HepG2 (cell line): Measurements from ENCODE around the gene NTM.

Experiments used
- CENPT ChIP-seq: sonication (generic); formaldehyde crosslinking; IDR thresholded peaks from 2 replicates; pipeline ENCODE4 v1.8.0; 2022; ENCODE audit warnings: low read depth, mild to moderate bottlenecking, moderate library complexity, missing genetic modification reagents
- GATAD2A ChIP-seq: IDR thresholded peaks from 2 replicates; pipeline ENCODE4 v1.6.1; 2016
- ZBTB40 ChIP-seq, 2 experiments: fragments of 450-650 bp in 1 of 2; sonication (generic) in 1 of 2; formaldehyde crosslinking in 1 of 2; IDR thresholded peaks; 2 replicates each; pipeline versions ENCODE4 v1.6.1 to v1.8.0; 2016 to 2022; ENCODE audit warnings: antibody characterized with exemption in 1 of 2, mild to moderate bottlenecking in 1 of 2, missing genetic modification reagents in 1 of 2
- ZNF431 ChIP-seq: sonication (generic); formaldehyde crosslinking; IDR thresholded peaks from 2 replicates; pipeline ENCODE4 v1.9.0; 2022; ENCODE audit warnings: missing genetic modification reagents, low read depth, mild to moderate bottlenecking, borderline replicate concordance
- TF ChIP-seq, protein P1 (sequence below): sonication (generic); formaldehyde crosslinking; IDR thresholded peaks from 2 replicates; pipeline ENCODE4 v1.5.0; 2020; ENCODE audit warnings: mild to moderate bottlenecking, missing genetic modification reagents, moderate library complexity
- TF ChIP-seq, protein P2 (sequence below): sonication (generic); formaldehyde crosslinking; IDR thresholded peaks from 2 replicates; pipeline ENCODE4 v1.4.0; 2020; ENCODE audit warnings: missing genetic modification reagents

GRCh38 chr11:132140056-132140455 is 769.6 kb downstream of the NTM start:
- TF ChIP-seq, protein P1, sequence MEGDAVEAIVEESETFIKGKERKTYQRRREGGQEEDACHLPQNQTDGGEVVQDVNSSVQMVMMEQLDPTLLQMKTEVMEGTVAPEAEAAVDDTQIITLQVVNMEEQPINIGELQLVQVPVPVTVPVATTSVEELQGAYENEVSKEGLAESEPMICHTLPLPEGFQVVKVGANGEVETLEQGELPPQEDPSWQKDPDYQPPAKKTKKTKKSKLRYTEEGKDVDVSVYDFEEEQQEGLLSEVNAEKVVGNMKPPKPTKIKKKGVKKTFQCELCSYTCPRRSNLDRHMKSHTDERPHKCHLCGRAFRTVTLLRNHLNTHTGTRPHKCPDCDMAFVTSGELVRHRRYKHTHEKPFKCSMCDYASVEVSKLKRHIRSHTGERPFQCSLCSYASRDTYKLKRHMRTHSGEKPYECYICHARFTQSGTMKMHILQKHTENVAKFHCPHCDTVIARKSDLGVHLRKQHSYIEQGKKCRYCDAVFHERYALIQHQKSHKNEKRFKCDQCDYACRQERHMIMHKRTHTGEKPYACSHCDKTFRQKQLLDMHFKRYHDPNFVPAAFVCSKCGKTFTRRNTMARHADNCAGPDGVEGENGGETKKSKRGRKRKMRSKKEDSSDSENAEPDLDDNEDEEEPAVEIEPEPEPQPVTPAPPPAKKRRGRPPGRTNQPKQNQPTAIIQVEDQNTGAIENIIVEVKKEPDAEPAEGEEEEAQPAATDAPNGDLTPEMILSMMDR: no peak
- no peak for TF ChIP-seq GATAD2A
- no peak for TF ChIP-seq CENPT (CRISPR knock-in tag)
- TF ChIP-seq ZNF431 (CRISPR knock-in tag): no peak
- no peak for TF ChIP-seq ZBTB40 (IDR thresholded peaks at IDR 0.05)
- TF ChIP-seq ZBTB40 (CRISPR knock-in tag; IDR thresholded peaks at IDR 0.05): no peak
- TF ChIP-seq, protein P2, sequence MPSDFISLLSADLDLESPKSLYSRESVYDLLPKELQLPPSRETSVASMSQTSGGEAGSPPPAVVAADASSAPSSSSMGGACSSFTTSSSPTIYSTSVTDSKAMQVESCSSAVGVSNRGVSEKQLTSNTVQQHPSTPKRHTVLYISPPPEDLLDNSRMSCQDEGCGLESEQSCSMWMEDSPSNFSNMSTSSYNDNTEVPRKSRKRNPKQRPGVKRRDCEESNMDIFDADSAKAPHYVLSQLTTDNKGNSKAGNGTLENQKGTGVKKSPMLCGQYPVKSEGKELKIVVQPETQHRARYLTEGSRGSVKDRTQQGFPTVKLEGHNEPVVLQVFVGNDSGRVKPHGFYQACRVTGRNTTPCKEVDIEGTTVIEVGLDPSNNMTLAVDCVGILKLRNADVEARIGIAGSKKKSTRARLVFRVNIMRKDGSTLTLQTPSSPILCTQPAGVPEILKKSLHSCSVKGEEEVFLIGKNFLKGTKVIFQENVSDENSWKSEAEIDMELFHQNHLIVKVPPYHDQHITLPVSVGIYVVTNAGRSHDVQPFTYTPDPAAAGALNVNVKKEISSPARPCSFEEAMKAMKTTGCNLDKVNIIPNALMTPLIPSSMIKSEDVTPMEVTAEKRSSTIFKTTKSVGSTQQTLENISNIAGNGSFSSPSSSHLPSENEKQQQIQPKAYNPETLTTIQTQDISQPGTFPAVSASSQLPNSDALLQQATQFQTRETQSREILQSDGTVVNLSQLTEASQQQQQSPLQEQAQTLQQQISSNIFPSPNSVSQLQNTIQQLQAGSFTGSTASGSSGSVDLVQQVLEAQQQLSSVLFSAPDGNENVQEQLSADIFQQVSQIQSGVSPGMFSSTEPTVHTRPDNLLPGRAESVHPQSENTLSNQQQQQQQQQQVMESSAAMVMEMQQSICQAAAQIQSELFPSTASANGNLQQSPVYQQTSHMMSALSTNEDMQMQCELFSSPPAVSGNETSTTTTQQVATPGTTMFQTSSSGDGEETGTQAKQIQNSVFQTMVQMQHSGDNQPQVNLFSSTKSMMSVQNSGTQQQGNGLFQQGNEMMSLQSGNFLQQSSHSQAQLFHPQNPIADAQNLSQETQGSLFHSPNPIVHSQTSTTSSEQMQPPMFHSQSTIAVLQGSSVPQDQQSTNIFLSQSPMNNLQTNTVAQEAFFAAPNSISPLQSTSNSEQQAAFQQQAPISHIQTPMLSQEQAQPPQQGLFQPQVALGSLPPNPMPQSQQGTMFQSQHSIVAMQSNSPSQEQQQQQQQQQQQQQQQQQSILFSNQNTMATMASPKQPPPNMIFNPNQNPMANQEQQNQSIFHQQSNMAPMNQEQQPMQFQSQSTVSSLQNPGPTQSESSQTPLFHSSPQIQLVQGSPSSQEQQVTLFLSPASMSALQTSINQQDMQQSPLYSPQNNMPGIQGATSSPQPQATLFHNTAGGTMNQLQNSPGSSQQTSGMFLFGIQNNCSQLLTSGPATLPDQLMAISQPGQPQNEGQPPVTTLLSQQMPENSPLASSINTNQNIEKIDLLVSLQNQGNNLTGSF (CRISPR knock-in tag): no peak
